B cell (primary cell): ENCODE data around the gene WDR76. TPM values are rescaled to one million over a fixed set of nuclear protein-coding genes. Genes with fewer than 3 reads are reported as not detected.

Source experiments
- ATAC-seq: fragments of 200-7000 bp; cut with Tn5 transposase; one replicate; pipeline ENCODE4 v1.10.0; 2021; ENCODE audit warnings: low read depth, mild to moderate bottlenecking, moderate number of reproducible peaks, moderate library complexity
- CTCF ChIA-PET: fragments of 350-600 bp; sonication (Branson Sonifier 250); formaldehyde crosslinking; loops from one replicate; lab custom pipeline; 2021; ENCODE audit warnings: antibody characterized with exemption, inconsistent platforms; lab: Charles Lee
- POLR2A ChIA-PET: fragments of 350-600 bp; sonication (Branson Sonifier 250); formaldehyde crosslinking; loops from one replicate; lab custom pipeline; 2021; ENCODE audit warnings: antibody characterized with exemption; lab: Charles Lee
- DNase-seq: peaks from one replicate; pipeline ENCODE4 v3.0.0; 2013
- H2AFZ ChIP-seq: 2 replicates; pipeline ENCODE4 v1.6.1; 2012; ENCODE audit warnings: mild to moderate bottlenecking, low read depth, low read length; ENCODE audit not compliant: insufficient read depth, poor library complexity, severe bottlenecking
- H3K27ac ChIP-seq, 2 donors: 1 replicate in 1 of 2; 2 replicates in 1 of 2; pipeline ENCODE4 v1.5.1; 2012 to 2013; ENCODE audit warnings: low read length in 2 of 2, mild to moderate bottlenecking in 2 of 2, moderate library complexity in 1 of 2
- H3K27me3 ChIP-seq, 4 experiments: fragments of 200-600 bp in 1 of 4; sonication (generic) in 1 of 4; replicated peaks in 1 of 4; 1 replicate in 2 of 4; 2 replicates in 2 of 4; pipeline versions ENCODE4 v1.6.1 to v1.7.0; 2013 to 2016; ENCODE audit warnings: low read length in 3 of 4, mild to moderate bottlenecking in 2 of 4, mixed read lengths in 1 of 4, moderate library complexity in 1 of 4; ENCODE audit not compliant: insufficient read depth in 4 of 4, control insufficient read depth in 3 of 4; ENCODE audit errors: control extremely low read depth in 1 of 4
- H3K36me3 ChIP-seq, 2 experiments: replicated peaks in 1 of 2; 1 replicate in 1 of 2; 2 replicates in 1 of 2; pipeline versions ENCODE4 v1.6.1 to v1.7.1; 2013; ENCODE audit warnings: low read length in 1 of 2; ENCODE audit not compliant: insufficient read depth in 2 of 2, control insufficient read depth in 1 of 2; ENCODE audit errors: control extremely low read depth in 1 of 2, extremely low read depth in 1 of 2
- H3K4me1 ChIP-seq, 2 donors: fragments of 200-600 bp in 1 of 2; sonication (generic) in 1 of 2; 1 replicate in 1 of 2; 2 replicates in 1 of 2; pipeline versions ENCODE4 v1.5.1 to v1.6.1; 2013 to 2017; ENCODE audit warnings: low read length in 2 of 2; ENCODE audit not compliant: control insufficient read depth in 2 of 2, insufficient read depth in 2 of 2
- H3K4me2 ChIP-seq: replicated peaks from 2 replicates; pipeline ENCODE3; 2012; ENCODE audit warnings: mild to moderate bottlenecking, low read depth, low read length; ENCODE audit not compliant: poor library complexity, severe bottlenecking
- H3K4me3 ChIP-seq, 5 experiments: fragments of 200-600 bp in 1 of 5; sonication (generic) in 1 of 5; 1 replicate in 3 of 5; 2 replicates in 2 of 5; pipeline versions ENCODE4 v1.5.1 to v1.7.0; 2011 to 2016; ENCODE audit warnings: low read length in 4 of 5, mild to moderate bottlenecking in 4 of 5, low read depth in 2 of 5, control low read depth in 1 of 5, moderate library complexity in 1 of 5; ENCODE audit not compliant: insufficient read depth in 1 of 5; ENCODE audit errors: control extremely low read depth in 1 of 5, extremely low read depth in 1 of 5
- H3K79me2 ChIP-seq: fragments of 200-600 bp; sonication (generic); one replicate; pipeline ENCODE4 v1.6.0; 2016; ENCODE audit warnings: low read length; ENCODE audit not compliant: control insufficient read depth, insufficient read depth
- H3K9ac ChIP-seq: fragments of 200-600 bp; sonication (generic); 2 replicates; pipeline ENCODE4 v1.6.1; 2017; ENCODE audit warnings: mild to moderate bottlenecking, low read length, moderate library complexity
- H3K9me3 ChIP-seq, 3 donors: one replicate each; pipeline versions ENCODE4 v1.6.1 to v1.7.1; 2013; ENCODE audit warnings: low read length in 2 of 3; ENCODE audit not compliant: control insufficient read depth in 2 of 3, insufficient read depth in 1 of 3; ENCODE audit errors: control extremely low read depth in 1 of 3
- H4K20me1 ChIP-seq: 2 replicates; pipeline ENCODE4 v1.6.0; 2012; ENCODE audit warnings: mild to moderate bottlenecking, low read length; ENCODE audit not compliant: insufficient read depth, control insufficient read depth, poor library complexity, severe bottlenecking
- H3K27ac Mint-ChIP-seq: one replicate; pipeline ENCODE4 v1.8.0; 2021; ENCODE audit warnings: mixed read lengths
- H3K27me3 Mint-ChIP-seq: one replicate; pipeline ENCODE4 v1.8.0; 2021; ENCODE audit warnings: mixed read lengths
- H3K4me1 Mint-ChIP-seq: one replicate; pipeline ENCODE4 v1.8.0; 2021; ENCODE audit warnings: mixed read lengths
- H3K4me3 Mint-ChIP-seq: one replicate; pipeline ENCODE4 v1.8.0; 2021; ENCODE audit warnings: mixed read lengths
- H3K9me3 Mint-ChIP-seq: one replicate; pipeline ENCODE4 v1.8.0; 2022; ENCODE audit warnings: mixed read lengths; ENCODE audit not compliant: insufficient read depth
- EZH2 ChIP-seq: IDR thresholded peaks from 2 replicates; pipeline ENCODE4 v1.6.1; 2012; ENCODE audit warnings: borderline replicate concordance, low read depth, mild to moderate bottlenecking, moderate library complexity, low read length; ENCODE audit not compliant: insufficient read depth, poor library complexity, severe bottlenecking
- whole genome bisulfite sequencing: methylation state at CpG from one replicate; pipeline ENCODE4 v1.1.5; 2013; ENCODE audit warnings: missing lambda C conversion rate; ENCODE audit not compliant: insufficient coverage; 5-methylcytosine and 5-hydroxymethylcytosine counted together
- intact Hi-C: fragments of 100-400 bp; cut with micrococcal nuclease; formaldehyde crosslinking; loops from one replicate; pipeline ENCODE4 v1.10.0; 2022
- polyA plus RNA-seq: library from polyadenylated mRNA; depleted of rRNA; stranded (reverse); fragments of >200 nt; gene quantifications from 2 replicates; pipeline ENCODE4 v1.2.3, GENCODE V29; 2012
- total RNA-seq, 2 donors: library from RNA; stranded (reverse); fragments of 120-200 nt in 1 of 2; gene quantifications; 1 replicate in 1 of 2; 2 replicates in 1 of 2; pipeline versions ENCODE4 v1.2.3 to v1.2.4, GENCODE V29; 2013 to 2022
- TF ChIP-seq, protein P1 (sequence below): fragments of 200-600 bp; IDR thresholded peaks from one replicate; pipeline ENCODE4 v1.8.0; 2022; ENCODE audit warnings: antibody characterized with exemption, mild to moderate bottlenecking

WDR76 gene
- total and polyA plus RNA-seq, 2 donors (not counting 1 experiment from before 2014, with no cell fraction given) = 1.9 to 12.7 TPM

DNA sequence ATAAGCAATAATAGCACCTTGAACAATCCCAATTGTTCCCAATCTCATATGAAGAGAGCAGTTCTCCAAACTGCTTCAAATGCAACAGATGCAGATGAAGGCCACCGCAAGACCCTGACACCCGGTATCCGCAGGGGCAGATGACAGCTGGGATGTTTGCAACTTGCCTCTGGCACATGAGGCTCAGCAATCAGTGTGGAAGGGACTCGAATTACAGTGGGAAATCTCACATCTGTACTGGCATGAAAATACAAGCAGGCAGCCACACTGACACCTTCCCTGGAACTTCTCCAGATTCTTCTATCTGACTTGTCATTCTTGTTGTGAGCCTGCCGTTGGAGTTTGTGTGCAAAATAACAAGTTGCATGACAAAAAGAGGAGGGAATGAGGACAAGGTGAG lies 68.8 kb downstream of the WDR76 start:
- no peaks in the 10 kb centered on the region for H3K9me3 ChIP-seq
- ChIA-PET POLR2A (no interaction called here), CTCF (no interaction called here)

DNA sequence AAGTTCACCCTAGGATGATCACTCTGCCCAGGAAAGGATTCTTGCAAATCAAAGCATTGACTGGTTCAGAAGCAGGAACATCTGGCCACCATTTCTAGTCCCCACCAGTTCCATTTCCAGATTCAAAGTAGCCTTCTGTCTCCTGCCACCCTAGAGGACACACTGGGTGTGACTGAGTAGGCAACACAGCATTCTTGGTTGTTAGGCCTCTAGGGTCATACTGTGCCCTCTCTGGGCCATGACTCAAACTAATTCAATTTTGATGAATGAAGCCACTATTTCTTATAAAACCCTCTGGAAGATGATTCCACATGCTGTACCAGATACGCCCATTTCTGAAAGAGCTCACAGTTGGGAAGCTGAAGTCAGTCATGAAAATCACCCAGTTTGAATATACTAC lies 69.7 kb downstream of the WDR76 start:
- no peak overlapping the region for H3K27ac Mint-ChIP-seq
- Histone ChIP-seq H3K4me1 (no peaks in the 10 kb centered on the region), H3K4me2 (no peak overlapping the region), H3K27ac (no peak overlapping the region), H3K9me3 (no peaks in the 10 kb centered on the region), H3K9ac (no peak overlapping the region), H4K20me1 (no peaks in the 10 kb centered on the region), H2AFZ (no peak overlapping the region), H3K4me3 (no peak overlapping the region), H3K79me2 (no peaks in the 10 kb centered on the region), H3K36me3 (no peaks in the 10 kb centered on the region), H3K27me3 (no peaks in the 10 kb centered on the region)
- no peaks in the 10 kb centered on the region for H3K9me3 Mint-ChIP-seq
- TF ChIP-seq EZH2 = no peak
- TF ChIP-seq, protein P1, sequence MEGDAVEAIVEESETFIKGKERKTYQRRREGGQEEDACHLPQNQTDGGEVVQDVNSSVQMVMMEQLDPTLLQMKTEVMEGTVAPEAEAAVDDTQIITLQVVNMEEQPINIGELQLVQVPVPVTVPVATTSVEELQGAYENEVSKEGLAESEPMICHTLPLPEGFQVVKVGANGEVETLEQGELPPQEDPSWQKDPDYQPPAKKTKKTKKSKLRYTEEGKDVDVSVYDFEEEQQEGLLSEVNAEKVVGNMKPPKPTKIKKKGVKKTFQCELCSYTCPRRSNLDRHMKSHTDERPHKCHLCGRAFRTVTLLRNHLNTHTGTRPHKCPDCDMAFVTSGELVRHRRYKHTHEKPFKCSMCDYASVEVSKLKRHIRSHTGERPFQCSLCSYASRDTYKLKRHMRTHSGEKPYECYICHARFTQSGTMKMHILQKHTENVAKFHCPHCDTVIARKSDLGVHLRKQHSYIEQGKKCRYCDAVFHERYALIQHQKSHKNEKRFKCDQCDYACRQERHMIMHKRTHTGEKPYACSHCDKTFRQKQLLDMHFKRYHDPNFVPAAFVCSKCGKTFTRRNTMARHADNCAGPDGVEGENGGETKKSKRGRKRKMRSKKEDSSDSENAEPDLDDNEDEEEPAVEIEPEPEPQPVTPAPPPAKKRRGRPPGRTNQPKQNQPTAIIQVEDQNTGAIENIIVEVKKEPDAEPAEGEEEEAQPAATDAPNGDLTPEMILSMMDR = no peak
- CTCF ChIA-PET = interaction anchor here (0.7 kb wide), 1 partner anchor 14 kb away, joined by 3 read pairs; no protein-coding TSS in a partner anchor
- no peaks in the 10 kb centered on the region for H3K27me3 Mint-ChIP-seq
- POLR2A ChIA-PET = no interaction called here
- intact Hi-C loops = no loop called here
- no peak overlapping the region for H3K4me3 Mint-ChIP-seq
- H3K4me1 Mint-ChIP-seq = no peaks in the 10 kb centered on the region
- ATAC-seq (no peak), DNase-seq (no peak)
- WGBS = no CpG with 5 or more reads among the region's 1 CpG

More for the DNA sequence above, 68.8 kb downstream of the WDR76 start:
- no peak overlapping the region for H3K4me2 ChIP-seq
- no peaks in the 10 kb centered on the region for H4K20me1 ChIP-seq
- H3K4me3 Mint-ChIP-seq = no peak overlapping the region
- no peak overlapping the region for H3K9ac ChIP-seq
- no peak overlapping the region for H3K27ac Mint-ChIP-seq
- intact Hi-C loops = no loop called here
- H2AFZ ChIP-seq = no peak overlapping the region
- no peaks in the 10 kb centered on the region for H3K4me1 Mint-ChIP-seq
- no peaks in the 10 kb centered on the region for H3K9me3 Mint-ChIP-seq
- no peaks in the 10 kb centered on the region for H3K36me3 ChIP-seq
- WGBS = no CpG with 5 or more reads among the region's 5 CpGs
- no peaks in the 10 kb centered on the region for H3K79me2 ChIP-seq
- ATAC-seq (no peak), DNase-seq (no peak)
- H3K27me3 Mint-ChIP-seq = no peaks in the 10 kb centered on the region
- no peaks in the 10 kb centered on the region for H3K27me3 ChIP-seq
- TF ChIP-seq, protein P1 = no peak
- TF ChIP-seq EZH2 = no peak
- no peaks in the 10 kb centered on the region for H3K4me1 ChIP-seq
- no peak overlapping the region for H3K4me3 ChIP-seq
- no peak overlapping the region for H3K27ac ChIP-seq
